Forelimb muscle (tissue), 1 donor: ENCODE measurements around the gene NR2F1-AS1. TPM values are rescaled to one million over a fixed set of nuclear protein-coding genes. Genes with fewer than 3 reads are reported as not detected.

Source experiments
- DNase-seq: peaks from one replicate; pipeline ENCODE4 v3.0.0-alpha.2; 2013; ENCODE audit warnings: low read depth
- polyA plus RNA-seq: library from polyadenylated mRNA; unstranded; fragments of 120-200 nt; gene quantifications from one replicate; pipeline ENCODE4 v1.2.1, GENCODE V29; 2013; ENCODE audit not compliant: insufficient read length

The NR2F1-AS1 gene
- polyA plus RNA-seq, 1 donor, result 4.8 TPM

- no peak for DNase-seq
These were observed 8.3 kb upstream of the NR2F1-AS1 start for GRCh38 chr5:93589152-93589828.

GRCh38 chr5:93588352-93589151 is 7.5 kb upstream of the NR2F1-AS1 start:
- no peak for DNase-seq

GRCh38 chr5:93587597-93588351 is 6.8 kb upstream of the NR2F1-AS1 start:
- DNase-seq, result no peak

- DNase-seq, result no peak
These were observed 5.9 kb upstream of the NR2F1-AS1 start for GRCh38 chr5:93586736-93587596.

DNA sequence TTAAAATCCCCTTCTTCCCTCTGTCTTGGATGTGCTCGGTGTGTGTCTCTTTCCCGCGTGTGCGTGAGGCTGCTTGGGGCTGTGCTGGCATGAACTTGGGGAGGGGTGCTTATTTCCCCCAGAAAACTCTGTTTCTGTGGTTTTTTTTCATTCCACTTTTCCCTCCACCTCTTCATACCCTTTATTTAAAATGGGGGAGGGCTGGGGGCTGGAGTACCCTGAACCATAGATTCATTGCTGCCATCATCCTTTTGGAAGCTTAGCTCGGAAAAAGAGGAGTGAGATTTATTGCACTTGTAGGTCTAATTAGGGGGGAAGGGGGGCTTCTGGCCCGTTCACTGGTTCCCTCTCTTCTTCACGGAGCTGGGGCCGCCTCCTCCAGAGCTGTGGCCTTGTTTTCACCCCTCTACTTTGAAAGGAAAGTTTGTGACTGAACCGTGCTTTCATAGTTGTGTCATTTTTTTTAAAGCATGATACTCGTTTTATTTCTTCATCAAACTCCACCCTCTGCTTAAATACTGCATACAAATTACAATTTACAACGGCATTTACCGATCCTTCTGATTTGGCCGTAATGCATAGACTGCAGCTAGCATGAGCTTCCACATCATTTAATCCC is 4.9 kb upstream of the NR2F1-AS1 start:
- DNase-seq, result no peak

GRCh38 chr5:93585041-93585766 is 4.2 kb upstream of the NR2F1-AS1 start:
- no peak for DNase-seq

DNA sequence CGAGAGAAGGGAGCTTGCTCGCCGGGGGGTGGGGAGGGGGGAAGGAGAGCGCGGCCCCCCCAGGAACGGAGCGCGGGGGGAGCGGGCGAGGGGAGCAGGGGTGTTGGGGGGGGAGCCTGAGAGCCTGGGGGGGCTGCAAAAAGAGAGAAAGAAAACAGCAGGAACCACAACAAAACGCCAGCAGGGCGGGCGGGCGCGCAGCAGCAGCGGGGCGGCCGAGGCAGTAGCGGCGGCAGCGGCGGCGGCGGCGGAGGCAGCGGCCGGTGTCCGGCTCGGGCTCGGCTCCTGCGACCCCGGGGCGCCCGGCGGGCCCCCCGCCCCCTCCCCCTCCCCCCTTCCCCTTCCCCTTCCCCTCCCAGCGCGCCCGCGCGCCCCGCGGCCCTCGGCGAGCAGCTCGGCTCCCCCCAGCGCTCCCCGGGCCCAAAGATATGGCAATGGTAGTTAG is 3.6 kb upstream of the NR2F1-AS1 start:
- DNase-seq, result no peak

DNA sequence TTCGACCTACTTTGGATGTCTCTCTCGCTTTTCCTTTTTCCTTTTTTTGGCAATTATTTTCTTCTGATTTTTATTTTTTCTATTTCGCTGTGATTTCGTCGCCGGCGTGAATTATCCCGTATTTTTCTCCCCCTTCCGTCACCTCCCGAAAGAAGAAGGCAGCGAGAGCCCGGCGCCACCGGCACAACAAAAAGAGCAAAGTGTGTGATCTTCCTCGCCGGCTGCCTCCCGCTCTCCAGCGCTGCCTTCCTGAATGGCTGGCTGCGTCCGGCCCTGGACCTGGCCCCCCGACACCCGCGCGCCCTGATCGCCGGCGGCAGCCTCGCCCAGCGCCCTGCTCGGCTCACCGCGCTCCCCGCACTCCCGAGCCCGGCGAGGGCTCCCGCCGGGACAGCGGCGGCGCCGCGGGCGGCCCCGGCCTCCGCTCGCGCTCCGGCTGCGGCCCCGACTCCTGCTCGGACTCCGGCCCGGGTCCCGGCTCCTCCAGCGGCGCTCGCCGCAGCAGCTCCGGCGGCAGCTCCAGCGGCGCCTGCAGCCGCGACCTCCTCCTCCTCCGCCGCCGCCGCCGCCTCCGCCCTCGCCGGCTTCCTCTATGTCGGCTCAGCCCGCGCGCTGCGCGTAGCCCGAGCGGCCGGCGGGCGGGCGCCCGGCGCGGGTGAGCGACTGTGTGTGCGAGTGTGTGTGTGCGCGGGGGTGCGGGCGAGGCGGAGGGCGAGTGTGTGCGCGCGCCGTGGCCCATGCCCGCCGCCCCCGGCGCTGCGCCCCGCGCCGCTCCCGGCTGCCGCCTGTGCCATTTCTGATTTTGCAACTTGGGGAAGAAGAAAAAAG is 3.0 kb upstream of the NR2F1-AS1 start:
- no peak for DNase-seq

GRCh38 chr5:93583439-93583767 is 2.4 kb upstream of the NR2F1-AS1 start:
- DNase-seq, result no peak

DNA sequence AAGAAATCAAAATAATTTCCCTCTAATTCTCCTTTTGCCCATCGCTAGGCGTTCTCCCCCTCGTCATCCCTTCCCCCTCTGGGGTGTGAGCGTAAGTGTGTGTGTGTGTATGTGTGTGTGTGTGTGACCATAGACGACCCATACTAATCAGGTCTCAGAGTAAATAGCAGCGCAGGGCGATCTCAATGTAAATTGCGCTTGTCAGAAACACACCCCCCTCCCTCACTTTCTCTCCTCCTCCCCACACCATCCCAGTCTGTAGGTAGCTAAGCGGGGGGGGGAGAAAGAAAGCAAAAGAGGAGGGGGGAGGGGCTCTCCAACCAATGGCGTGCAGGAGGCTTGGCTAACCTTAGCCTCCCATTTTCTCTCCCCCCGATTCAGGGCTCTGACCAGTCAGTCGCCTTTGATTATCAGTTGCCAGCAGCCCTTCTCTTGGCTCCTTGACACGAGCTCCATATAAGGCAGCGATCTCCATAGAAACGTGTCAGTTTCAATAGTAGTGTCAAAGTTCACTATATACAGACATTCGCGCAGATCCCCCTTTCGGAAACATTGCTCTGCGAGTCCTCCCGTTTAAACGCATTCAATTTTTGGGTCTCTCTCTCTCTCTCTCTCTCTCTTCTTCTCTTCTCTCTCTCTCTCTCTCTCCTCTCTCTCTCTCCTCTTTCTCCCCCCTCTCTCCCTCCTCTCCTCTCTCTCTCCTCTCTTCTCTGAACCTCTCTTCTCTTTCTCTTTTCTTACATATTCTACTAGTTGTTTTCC is 1.8 kb upstream of the NR2F1-AS1 start, which contains the start of gene NR2F1:
NR2F1 (plus strand) TSS at position 546 of the 762 bp plus-strand sequence. CDS start 1,802 bp downstream, outside the sequence.
- DNase-seq, result peak; percentile 77

DNA sequence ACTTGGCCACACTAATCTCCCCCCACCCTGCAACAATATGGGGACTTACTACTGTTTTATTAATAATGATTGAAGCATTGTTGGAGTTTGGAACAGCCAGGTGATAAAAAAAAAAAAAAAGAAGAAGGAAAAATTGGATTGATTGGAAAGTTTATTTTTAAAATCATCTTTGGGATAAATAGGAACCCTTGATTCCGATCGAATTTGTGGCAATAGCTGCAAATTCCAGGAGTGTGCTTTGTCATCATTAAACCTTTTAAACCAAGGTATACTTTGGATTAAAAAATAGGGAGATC is 1.1 kb upstream of the NR2F1-AS1 start:
- DNase-seq, result no peak

GRCh38 chr5:93580063-93580926 is 724 bp downstream of the NR2F1-AS1 start:
- no peak for DNase-seq

- DNase-seq, result no peak
These were observed 1.3 kb downstream of the NR2F1-AS1 start for GRCh38 chr5:93579692-93580062.

GRCh38 chr5:93578813-93579691 is 2.0 kb downstream of the NR2F1-AS1 start:
- DNase-seq, result no peak

DNA sequence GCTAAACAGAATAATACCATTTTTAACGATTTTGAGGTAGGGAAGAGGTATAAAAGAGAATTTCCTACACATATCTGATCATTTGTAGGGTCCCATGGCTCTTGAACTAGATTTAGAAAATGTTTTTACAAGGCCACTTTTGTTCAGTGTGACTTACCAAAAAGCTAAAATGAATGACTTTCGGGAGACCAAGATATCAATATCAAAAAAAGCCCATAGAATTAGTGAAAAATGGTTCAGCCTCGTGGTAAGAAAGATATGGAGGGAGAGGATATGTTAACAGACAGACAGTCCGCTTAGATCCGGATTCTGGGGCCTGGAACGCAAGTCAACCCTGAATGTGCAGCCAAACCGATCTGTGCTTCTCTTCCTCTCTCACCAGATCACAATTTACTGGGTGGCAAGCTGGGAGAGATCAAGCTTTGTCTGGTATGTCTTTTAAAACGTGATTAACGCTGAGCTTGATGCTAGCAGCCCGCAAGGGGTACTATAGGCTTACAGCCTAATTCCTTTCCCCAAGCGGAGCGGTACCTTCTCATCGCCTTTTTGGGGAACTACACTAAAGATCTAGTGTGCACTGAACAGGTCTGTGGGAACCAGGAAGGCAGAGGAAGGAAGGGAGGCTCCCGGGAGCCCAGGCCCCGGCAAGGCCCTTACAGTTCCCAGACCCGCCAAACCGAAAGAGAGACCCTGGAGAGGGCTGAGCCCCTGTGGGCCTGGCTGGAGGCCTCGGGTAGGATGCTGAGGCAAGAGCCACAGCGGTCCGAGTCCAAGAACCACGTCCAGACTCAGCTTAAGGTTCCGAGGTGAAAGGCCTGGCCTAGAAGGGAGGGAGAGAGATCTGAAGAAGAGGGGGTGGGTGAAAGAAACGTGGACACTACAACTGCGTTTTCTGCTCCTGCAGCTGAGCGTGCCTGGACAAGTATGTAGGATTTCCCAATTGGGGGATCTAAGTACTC is 2.9 kb downstream of the NR2F1-AS1 start:
- DNase-seq, result no peak
